Measurements from ENCODE around the gene HS6ST1. TPM values are rescaled to one million over a fixed set of nuclear protein-coding genes. Genes with fewer than 3 reads are reported as not detected.

The HS6ST1 gene
- total and polyA plus RNA-seq, 4 donors = 17.9 to 31.9 (median 25.4) TPM

DNA sequence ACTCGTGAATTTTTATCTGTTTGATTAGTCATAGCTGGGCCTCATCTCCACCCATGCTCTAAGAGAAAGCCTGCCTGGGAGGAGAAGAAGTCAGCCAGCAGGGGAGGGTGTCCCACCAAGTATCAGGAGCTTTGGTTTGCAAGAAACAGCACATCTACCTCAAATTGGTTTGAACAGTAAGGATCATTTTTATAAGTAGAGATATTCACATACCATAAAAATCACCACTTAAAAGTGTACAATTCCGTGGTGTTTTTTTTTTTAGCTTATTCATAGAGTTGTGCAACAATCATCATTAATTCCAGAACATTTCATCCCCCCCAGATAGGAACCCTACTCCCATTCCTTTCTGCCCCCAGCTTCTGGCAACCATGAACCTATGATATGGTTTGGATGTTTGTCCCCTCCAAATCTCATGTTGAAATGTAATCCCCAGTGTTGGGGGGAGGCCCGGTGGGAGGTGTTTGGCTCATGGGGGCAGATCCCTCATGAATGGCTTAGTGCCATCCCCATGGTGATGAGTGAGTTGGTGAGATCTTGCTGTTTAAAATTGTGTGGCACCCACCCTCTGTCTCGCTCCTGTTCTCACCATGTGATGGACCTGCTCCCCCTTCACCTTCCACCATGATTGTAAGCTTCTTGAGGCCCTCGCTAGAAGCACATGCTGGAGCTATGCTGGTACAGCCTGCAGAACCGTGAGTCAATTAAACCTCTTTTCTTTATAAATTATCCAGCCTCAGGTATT, 36.2 kb upstream of the HS6ST1 start:
- H3K4me1 ChIP-seq (ENCODE audit: control insufficient read depth in 4 of 4, insufficient read depth in 4 of 4, low read length in 3 of 4) = no peaks in the 10 kb centered on the region
- TF ChIP-seq, protein P1, sequence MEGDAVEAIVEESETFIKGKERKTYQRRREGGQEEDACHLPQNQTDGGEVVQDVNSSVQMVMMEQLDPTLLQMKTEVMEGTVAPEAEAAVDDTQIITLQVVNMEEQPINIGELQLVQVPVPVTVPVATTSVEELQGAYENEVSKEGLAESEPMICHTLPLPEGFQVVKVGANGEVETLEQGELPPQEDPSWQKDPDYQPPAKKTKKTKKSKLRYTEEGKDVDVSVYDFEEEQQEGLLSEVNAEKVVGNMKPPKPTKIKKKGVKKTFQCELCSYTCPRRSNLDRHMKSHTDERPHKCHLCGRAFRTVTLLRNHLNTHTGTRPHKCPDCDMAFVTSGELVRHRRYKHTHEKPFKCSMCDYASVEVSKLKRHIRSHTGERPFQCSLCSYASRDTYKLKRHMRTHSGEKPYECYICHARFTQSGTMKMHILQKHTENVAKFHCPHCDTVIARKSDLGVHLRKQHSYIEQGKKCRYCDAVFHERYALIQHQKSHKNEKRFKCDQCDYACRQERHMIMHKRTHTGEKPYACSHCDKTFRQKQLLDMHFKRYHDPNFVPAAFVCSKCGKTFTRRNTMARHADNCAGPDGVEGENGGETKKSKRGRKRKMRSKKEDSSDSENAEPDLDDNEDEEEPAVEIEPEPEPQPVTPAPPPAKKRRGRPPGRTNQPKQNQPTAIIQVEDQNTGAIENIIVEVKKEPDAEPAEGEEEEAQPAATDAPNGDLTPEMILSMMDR (IDR thresholded peaks at IDR 0.05; ENCODE audit: low read depth, low read length, missing input control) = no peak
- TF ChIP-seq, protein P2, sequence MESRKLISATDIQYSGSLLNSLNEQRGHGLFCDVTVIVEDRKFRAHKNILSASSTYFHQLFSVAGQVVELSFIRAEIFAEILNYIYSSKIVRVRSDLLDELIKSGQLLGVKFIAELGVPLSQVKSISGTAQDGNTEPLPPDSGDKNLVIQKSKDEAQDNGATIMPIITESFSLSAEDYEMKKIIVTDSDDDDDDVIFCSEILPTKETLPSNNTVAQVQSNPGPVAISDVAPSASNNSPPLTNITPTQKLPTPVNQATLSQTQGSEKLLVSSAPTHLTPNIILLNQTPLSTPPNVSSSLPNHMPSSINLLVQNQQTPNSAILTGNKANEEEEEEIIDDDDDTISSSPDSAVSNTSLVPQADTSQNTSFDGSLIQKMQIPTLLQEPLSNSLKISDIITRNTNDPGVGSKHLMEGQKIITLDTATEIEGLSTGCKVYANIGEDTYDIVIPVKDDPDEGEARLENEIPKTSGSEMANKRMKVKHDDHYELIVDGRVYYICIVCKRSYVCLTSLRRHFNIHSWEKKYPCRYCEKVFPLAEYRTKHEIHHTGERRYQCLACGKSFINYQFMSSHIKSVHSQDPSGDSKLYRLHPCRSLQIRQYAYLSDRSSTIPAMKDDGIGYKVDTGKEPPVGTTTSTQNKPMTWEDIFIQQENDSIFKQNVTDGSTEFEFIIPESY (IDR thresholded peaks at IDR 0.05) = no peak
- TF ChIP-seq EGR1 (IDR thresholded peaks at IDR 0.05; ENCODE audit: low read depth in 2 of 2) (no peak), SP1 (IDR thresholded peaks at IDR 0.05) (no peak), GABPA (IDR thresholded peaks at IDR 0.05 in 1 of 2, conservative IDR thresholded peaks at IDR 0.05 in 1 of 2) (no peak), FOXA2 (IDR thresholded peaks at IDR 0.05) (no peak), TAF1 (conservative IDR thresholded peaks at IDR 0.05) (no peak), NR2F2 (IDR thresholded peaks at IDR 0.05) (no peak), RXRA (IDR thresholded peaks at IDR 0.05) (no peak), JUND (IDR thresholded peaks at IDR 0.05) (no peak), HNF4A (conservative IDR thresholded peaks at IDR 0.05) (no peak), RAD21 (IDR thresholded peaks at IDR 0.05) (no peak), YY1 (IDR thresholded peaks at IDR 0.05) (no peak), HNF4G (IDR thresholded peaks at IDR 0.05) (no peak), FOXA1 (IDR thresholded peaks at IDR 0.05) (no peak)
- TF ChIP-seq, protein P3, sequence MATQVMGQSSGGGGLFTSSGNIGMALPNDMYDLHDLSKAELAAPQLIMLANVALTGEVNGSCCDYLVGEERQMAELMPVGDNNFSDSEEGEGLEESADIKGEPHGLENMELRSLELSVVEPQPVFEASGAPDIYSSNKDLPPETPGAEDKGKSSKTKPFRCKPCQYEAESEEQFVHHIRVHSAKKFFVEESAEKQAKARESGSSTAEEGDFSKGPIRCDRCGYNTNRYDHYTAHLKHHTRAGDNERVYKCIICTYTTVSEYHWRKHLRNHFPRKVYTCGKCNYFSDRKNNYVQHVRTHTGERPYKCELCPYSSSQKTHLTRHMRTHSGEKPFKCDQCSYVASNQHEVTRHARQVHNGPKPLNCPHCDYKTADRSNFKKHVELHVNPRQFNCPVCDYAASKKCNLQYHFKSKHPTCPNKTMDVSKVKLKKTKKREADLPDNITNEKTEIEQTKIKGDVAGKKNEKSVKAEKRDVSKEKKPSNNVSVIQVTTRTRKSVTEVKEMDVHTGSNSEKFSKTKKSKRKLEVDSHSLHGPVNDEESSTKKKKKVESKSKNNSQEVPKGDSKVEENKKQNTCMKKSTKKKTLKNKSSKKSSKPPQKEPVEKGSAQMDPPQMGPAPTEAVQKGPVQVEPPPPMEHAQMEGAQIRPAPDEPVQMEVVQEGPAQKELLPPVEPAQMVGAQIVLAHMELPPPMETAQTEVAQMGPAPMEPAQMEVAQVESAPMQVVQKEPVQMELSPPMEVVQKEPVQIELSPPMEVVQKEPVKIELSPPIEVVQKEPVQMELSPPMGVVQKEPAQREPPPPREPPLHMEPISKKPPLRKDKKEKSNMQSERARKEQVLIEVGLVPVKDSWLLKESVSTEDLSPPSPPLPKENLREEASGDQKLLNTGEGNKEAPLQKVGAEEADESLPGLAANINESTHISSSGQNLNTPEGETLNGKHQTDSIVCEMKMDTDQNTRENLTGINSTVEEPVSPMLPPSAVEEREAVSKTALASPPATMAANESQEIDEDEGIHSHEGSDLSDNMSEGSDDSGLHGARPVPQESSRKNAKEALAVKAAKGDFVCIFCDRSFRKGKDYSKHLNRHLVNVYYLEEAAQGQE (IDR thresholded peaks at IDR 0.05) = no peak
- TF ChIP-seq, protein P4, sequence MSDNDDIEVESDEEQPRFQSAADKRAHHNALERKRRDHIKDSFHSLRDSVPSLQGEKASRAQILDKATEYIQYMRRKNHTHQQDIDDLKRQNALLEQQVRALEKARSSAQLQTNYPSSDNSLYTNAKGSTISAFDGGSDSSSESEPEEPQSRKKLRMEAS (IDR thresholded peaks at IDR 0.05) = no peak
- TF ChIP-seq, protein P5, sequence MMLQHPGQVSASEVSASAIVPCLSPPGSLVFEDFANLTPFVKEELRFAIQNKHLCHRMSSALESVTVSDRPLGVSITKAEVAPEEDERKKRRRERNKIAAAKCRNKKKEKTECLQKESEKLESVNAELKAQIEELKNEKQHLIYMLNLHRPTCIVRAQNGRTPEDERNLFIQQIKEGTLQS (IDR thresholded peaks at IDR 0.05) = no peak
- H3K27ac ChIP-seq (ENCODE audit: low read depth in 1 of 2, low read length in 2 of 2) = no peak overlapping the region
- no peak for DNase-seq (ENCODE audit: low spot score)
- no peaks in the 10 kb centered on the region for H3K27me3 ChIP-seq (ENCODE audit: control insufficient read depth in 4 of 4, insufficient read depth in 4 of 4, low read length in 3 of 4)
- H3K36me3 ChIP-seq (ENCODE audit: control insufficient read depth in 4 of 4, insufficient read depth in 3 of 4, low read depth in 1 of 4, low read length in 3 of 4) = peaks cover 0 to 4% (median 2%) of the 10 kb centered on the region in 4 donors
- WGBS = 85% methylated on average over 6 of the region's 6 CpGs
- H3K9me3 ChIP-seq (ENCODE audit: control insufficient read depth in 4 of 4, low read length in 3 of 4) = peaks cover 0 to 4% (median 0%) of the 10 kb centered on the region in 4 donors
- no peak overlapping the region for H3K9ac ChIP-seq (ENCODE audit: low read depth in 1 of 2, low read length in 2 of 2)
- no peak overlapping the region for H3K4me3 ChIP-seq (ENCODE audit: low read depth in 1 of 3, low read length in 3 of 3)
